Testis (tissue), 2 donors: Measurements from ENCODE around the gene SUPT3H.

Experiments used
- CTCF ChIP-seq, 3 experiments: fragments of 450-650 bp in 2 of 3; fragments of 200-600 bp in 1 of 3; sonication (generic) in 1 of 3; IDR thresholded peaks; one replicate each; pipeline ENCODE4 v1.5.1; 2016 to 2019; ENCODE audit warnings: antibody characterized with exemption in 3 of 3, mild to moderate bottlenecking in 2 of 3, moderate library complexity in 1 of 3
- POLR2A ChIP-seq: fragments of 450-650 bp; IDR thresholded peaks from one replicate; pipeline ENCODE4 v1.6.1; 2017; ENCODE audit warnings: antibody characterized with exemption, mild to moderate bottlenecking, moderate library complexity

GRCh38 chr6:45118754-45119153 is 259.0 kb downstream of the SUPT3H start:
- TF ChIP-seq CTCF (IDR thresholded peaks at IDR 0.05) (no peak), POLR2A (no peak)
